ENCODE measurements around the gene CCDC191.

The CCDC191 gene, protein sequence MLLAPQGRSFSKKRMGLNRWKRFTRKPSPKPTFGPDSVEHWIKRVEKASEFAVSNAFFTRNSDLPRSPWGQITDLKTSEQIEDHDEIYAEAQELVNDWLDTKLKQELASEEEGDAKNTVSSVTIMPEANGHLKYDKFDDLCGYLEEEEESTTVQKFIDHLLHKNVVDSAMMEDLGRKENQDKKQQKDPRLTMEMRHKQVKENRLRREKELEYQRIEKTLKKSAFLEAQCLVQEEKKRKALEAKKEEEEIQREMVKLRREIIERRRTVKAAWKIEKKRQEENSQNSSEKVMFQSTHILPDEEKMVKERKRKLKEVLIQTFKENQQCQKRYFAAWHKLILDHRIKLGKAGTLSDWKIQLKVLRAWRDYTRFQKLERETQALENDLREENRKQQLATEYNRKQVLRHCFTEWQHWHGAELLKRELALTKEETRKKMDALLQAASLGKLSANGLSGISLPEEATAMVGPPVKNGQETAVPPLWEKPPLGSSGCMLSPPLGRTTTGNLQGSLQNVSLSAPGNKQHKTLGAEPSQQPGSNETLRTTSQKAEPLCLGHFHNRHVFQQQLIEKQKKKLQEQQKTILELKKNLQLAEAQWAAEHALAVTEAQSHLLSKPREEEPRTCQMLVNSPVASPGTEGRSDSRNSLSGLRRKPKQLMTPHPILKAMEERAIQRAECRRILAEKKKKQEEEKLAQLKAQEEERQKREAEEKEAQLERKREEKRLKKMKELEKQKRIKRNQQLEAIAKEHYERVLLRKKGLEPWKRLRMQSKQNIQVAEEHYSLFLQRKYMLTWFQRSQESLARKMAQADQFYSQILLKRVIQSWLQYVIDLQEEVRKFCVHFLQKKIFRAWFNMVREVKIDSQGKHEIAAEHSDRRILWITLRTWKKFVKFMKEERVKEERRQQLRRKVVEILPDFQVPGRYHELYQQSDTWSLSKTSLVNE

DNA sequence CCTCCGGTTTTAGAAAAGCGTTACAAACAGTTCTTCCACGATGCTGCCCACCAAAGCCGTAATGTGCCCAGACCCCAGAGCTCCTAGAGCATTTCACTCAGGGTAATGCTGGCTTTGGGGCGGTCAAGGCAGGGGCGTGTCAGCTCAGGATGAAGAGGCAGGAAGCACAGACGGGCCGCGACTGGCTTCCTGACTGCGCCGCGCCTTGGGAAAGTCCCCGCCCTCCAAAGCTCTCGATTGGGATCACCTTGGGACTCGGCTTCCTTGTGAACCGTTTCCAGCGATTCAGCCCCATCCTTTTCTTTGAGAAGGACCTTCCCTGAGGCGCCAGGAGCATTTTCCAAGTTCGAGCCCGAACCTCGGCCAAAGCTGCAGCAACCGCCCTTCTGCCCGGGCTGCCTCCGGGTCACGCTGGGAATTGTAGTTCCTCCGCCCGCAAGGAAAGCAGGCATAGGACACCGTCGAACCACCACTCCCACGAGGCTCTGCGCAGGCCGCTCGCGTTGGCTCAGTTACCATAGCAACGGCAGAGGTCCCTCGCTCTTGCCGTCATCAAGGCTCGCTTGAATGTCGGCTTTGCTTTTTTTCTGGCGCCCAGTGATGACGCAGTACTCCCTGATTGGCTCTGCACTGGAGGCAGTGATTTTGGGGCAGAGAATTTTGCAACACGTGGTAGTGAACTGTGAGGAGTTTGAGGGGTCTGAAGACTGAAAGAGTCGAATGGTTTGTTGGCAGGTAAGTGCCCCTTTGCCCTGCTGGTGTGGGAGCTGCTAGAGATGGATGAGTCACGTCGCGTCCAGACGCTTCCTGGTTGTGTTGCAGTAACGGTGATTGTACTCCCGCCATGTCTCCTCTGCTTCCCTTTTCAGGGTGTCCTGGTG lies at the start of gene CCDC191, which contains the start of gene QTRT2:
Gene CCDC191, minus strand, starts transcription at position 397 of the 881 bp plus-strand sequence. Its CDS starts 60 bp downstream, at position 337.
Gene QTRT2, plus strand, starts transcription at position 608 of the 881 bp plus-strand sequence. CDS start 8,521 bp downstream, outside the sequence.
- peak within 1 kb of the TSS; percentile 65 to 91 (median 80) for H3K4me3 ChIP-seq
- H4K20me1 ChIP-seq = peaks cover 0 to 31% (median 17%) of the 10 kb centered on the region in 11 experiments; a peak in 16 of 22 replicates
- H3K27ac ChIP-seq = peak within 1 kb of the TSS; percentile 39 to 89 (median 85)
- H3K9ac ChIP-seq = peak within 1 kb of the TSS; percentile 73 to 88 (median 82)
- H3K27me3 ChIP-seq = no peaks in the 10 kb centered on the region
- no peaks in the 10 kb centered on the region for H3K9me3 ChIP-seq (replicated peaks in 1 of 11)
- H3K4me1 ChIP-seq = peaks cover 21 to 49% (median 32%) of the 10 kb centered on the region in 10 experiments
- no peak for TF ChIP-seq Cebpa-rat (IDR thresholded peaks at IDR 0.05)
- H3K36me3 ChIP-seq = peaks cover 0 to 34% (median 26%) of the 10 kb centered on the region in 11 experiments; a peak in 20 of 22 replicates
- H3K4me2 ChIP-seq = peak within 1 kb of the TSS; percentile 80 to 96 (median 86)

DNA sequence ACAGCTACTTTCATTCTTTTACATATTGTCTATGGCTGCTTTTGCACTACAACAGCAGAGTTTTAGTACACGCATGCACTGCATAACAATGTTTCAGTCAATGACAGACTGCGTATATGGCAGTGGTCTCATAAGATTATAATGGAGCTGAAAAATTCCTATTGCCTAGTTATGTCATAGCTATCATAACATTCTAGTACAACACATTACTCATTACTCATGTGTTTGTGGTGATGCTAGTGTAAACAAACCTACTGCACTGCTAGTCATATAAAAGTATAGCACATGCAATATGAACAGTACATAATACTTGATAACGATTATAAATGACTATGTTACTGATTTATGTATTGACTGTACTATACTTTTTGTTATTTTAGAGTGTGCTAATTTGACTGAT lies 48.1 kb upstream of the CCDC191 start:
- peaks cover 0 to 11% (median 0%) of the 10 kb centered on the region in 10 experiments; a peak in 2 of 20 replicates for H3K4me1 ChIP-seq
- no peak overlapping the region for H3K4me3 ChIP-seq
- no peak overlapping the region for H3K4me2 ChIP-seq
- no peak for TF ChIP-seq Cebpa-rat (IDR thresholded peaks at IDR 0.05)
- H3K9ac ChIP-seq = no peak overlapping the region
- H3K9me3 ChIP-seq (replicated peaks in 1 of 11) = no peaks in the 10 kb centered on the region
- no peaks in the 10 kb centered on the region for H3K36me3 ChIP-seq
- no peaks in the 10 kb centered on the region for H4K20me1 ChIP-seq
- no peaks in the 10 kb centered on the region for H3K27me3 ChIP-seq
- no peak overlapping the region for H3K27ac ChIP-seq

DNA sequence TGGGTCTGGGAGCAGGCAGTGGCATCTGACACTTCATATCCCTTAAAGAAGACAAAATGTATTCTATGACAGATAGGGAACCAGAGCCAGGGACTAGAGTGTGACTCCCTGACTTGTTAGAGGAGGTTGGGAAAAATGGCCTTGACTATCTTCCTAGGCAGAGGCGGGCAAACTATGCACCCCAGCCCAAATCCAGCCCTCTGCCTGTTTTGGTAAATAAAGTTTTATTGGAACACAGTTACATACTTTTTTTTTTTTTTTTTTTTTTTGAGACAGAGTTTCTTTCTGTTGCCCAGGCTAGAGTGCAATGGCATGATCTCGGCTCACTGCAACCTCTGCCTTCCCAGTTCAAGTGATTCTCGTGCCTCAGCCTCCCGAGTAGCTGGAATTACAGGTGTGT lies 47.5 kb upstream of the CCDC191 start:
- Histone ChIP-seq H4K20me1 (no peaks in the 10 kb centered on the region), H3K9ac (no peak overlapping the region), H3K4me2 (no peak overlapping the region), H3K27me3 (no peaks in the 10 kb centered on the region), H3K9me3 (replicated peaks in 1 of 11) (no peaks in the 10 kb centered on the region), H3K4me1 (peaks cover 0 to 10% (median 0%) of the 10 kb centered on the region in 10 experiments; a peak in 1 of 20 replicates), H3K36me3 (no peaks in the 10 kb centered on the region), H3K27ac (no peak overlapping the region), H3K4me3 (no peak overlapping the region)
- no peak for TF ChIP-seq Cebpa-rat (IDR thresholded peaks at IDR 0.05)

DNA sequence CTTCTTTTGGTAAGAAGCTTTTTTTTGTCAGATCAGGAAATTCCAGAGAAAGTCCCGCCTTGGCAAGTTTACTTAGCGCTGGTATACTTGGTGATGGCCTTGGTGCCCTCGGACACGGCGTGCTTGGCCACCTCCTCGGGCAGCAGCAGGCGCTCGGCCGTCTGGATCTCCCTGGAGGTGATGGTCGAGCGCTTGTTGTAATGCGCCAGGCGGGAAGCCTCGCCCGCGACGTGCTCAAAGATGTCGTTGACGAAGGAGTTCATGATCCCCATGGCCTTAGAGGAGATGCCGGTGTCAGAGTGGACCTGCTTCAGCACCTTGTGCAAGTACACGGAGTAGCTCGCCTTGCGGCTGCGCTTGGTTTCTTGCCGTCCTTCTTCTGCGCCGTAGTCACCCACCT lies 46.9 kb upstream of the CCDC191 start:
- Histone ChIP-seq H3K9ac (no peak overlapping the region), H4K20me1 (no peaks in the 10 kb centered on the region), H3K4me2 (no peak overlapping the region), H3K4me3 (no peak overlapping the region), H3K4me1 (peaks cover 0 to 10% (median 0%) of the 10 kb centered on the region in 10 experiments; a peak in 1 of 20 replicates), H3K27ac (no peak overlapping the region), H3K36me3 (no peaks in the 10 kb centered on the region), H3K9me3 (replicated peaks in 1 of 11) (no peaks in the 10 kb centered on the region), H3K27me3 (no peaks in the 10 kb centered on the region)
- TF ChIP-seq Cebpa-rat (IDR thresholded peaks at IDR 0.05) = no peak

DNA sequence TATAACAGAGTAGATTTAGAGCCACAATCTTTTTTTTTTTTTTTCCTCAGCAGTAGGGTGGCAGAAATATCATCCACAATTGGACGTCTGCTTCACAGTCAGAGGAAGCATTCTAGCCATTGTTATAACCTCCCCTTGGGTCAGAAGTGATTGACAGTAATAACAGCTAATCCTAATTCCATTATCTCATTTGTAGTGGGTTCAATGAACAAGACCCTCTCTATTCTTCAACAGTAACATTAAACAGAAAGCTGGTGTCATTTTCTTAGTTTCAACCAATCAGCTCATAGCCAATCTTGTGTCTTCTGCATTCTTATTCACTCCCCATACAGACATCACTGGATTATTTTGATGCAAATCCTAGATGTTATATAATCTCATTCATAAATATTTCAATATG lies 44.8 kb upstream of the CCDC191 start:
- Histone ChIP-seq H3K9ac (no peak overlapping the region), H3K27ac (no peak overlapping the region), H3K27me3 (no peaks in the 10 kb centered on the region), H3K4me2 (no peak overlapping the region), H3K4me1 (peaks cover 0 to 8% (median 0%) of the 10 kb centered on the region in 10 experiments; a peak in 1 of 20 replicates), H3K9me3 (replicated peaks in 1 of 11) (no peaks in the 10 kb centered on the region), H3K36me3 (no peaks in the 10 kb centered on the region), H3K4me3 (no peak overlapping the region), H4K20me1 (no peaks in the 10 kb centered on the region)
- TF ChIP-seq Cebpa-rat (IDR thresholded peaks at IDR 0.05) = no peak

DNA sequence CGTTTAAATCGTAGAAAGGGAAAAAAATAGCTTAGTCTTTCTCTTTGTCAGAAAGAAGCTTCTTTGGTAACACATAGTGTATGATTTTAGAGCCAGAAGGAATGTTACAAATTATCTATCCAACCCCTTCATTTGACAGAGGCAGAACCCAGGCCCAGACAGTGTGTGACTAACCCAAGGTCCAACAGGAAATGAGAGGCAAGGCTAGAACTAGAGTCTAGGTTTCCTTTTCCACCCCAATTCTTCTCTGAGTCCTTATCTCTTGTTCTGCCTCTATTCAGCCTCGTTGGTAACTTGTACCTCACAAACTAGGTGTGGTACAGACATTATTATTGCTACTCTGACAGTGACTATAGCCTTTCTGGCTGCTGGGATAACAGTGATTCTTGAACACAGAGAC lies 39.5 kb upstream of the CCDC191 start:
- Histone ChIP-seq H3K36me3 (no peaks in the 10 kb centered on the region), H3K9ac (no peak overlapping the region), H3K4me1 (peaks cover 0 to 15% (median 4%) of the 10 kb centered on the region in 10 experiments; a peak in 8 of 20 replicates), H3K27me3 (no peaks in the 10 kb centered on the region), H3K9me3 (replicated peaks in 1 of 11) (no peaks in the 10 kb centered on the region), H3K27ac (no peak overlapping the region), H4K20me1 (no peaks in the 10 kb centered on the region), H3K4me2 (no peak overlapping the region), H3K4me3 (no peak overlapping the region)
- no peak for TF ChIP-seq Cebpa-rat (IDR thresholded peaks at IDR 0.05)

DNA sequence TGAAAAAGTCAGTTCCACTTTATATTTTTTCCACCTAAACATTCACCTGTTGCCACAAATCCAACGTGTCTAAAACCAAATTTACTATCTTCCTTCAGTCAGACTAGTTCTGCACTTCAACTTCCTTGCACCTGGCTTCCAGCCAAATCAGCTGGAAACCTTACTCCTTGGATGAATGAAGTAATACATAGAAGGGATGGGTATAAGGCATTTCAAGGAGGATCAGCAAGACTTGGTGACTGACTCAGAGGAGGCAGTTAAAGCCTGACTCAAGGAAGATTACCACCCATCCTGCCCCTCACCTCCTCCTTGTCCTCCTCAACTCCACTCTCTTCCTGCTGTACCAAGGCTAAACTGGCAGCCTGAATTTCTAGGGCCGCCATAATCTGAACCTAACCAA lies 37.3 kb upstream of the CCDC191 start:
- Histone ChIP-seq H3K4me2 (no peak overlapping the region), H4K20me1 (peaks cover 0 to 8% (median 0%) of the 10 kb centered on the region in 11 experiments; a peak in 1 of 22 replicates), H3K9me3 (replicated peaks in 1 of 11) (no peaks in the 10 kb centered on the region), H3K4me1 (peaks cover 0 to 15% (median 4%) of the 10 kb centered on the region in 10 experiments; a peak in 8 of 20 replicates), H3K36me3 (peaks cover 0 to 8% (median 4%) of the 10 kb centered on the region in 11 experiments; a peak in 10 of 22 replicates), H3K27me3 (no peaks in the 10 kb centered on the region), H3K27ac (no peak overlapping the region), H3K9ac (no peak overlapping the region), H3K4me3 (no peak overlapping the region)
- TF ChIP-seq Cebpa-rat (IDR thresholded peaks at IDR 0.05) = no peak

DNA sequence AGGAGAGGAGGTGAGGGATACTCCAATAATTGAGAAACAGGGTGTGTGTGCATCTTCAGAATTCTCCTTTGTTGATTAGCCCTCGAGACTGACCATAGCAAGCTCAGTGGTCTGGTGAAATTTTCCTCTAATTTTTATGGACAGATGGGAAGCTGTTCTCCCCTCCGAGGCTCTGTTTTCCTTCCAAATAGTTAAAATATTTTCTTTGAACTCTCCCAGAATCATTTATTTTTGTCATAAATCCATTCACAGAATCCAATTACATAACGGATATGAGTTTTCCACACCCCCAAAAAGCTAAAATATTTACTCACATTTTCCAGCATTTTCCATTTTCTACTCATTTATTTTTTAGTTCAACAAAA lies 36.7 kb upstream of the CCDC191 start:
- no peak for TF ChIP-seq Cebpa-rat (IDR thresholded peaks at IDR 0.05)
- H3K4me1 ChIP-seq = peaks cover 0 to 15% (median 4%) of the 10 kb centered on the region in 10 experiments; a peak in 8 of 20 replicates
- peaks cover under 1 to 13% (median 7%) of the 10 kb centered on the region in 11 experiments; a peak in 18 of 22 replicates for H3K36me3 ChIP-seq
- no peak overlapping the region for H3K4me3 ChIP-seq
- no peaks in the 10 kb centered on the region for H3K27me3 ChIP-seq
- H3K4me2 ChIP-seq = peak overlapping the region in 3 of 11 experiments; percentile 1 to 50 (median 16); a peak in 3 of 22 replicates
- H3K27ac ChIP-seq = no peak overlapping the region
- H3K9ac ChIP-seq = no peak overlapping the region
- peaks cover 0 to 9% (median 0%) of the 10 kb centered on the region in 11 experiments; a peak in 1 of 22 replicates for H4K20me1 ChIP-seq
- no peaks in the 10 kb centered on the region for H3K9me3 ChIP-seq (replicated peaks in 1 of 11)

All from BLaER1 treated with 17β-estradiol and CSF1 and Interleukin-3, amounts not matched to agents 10 nM and 100 nM (cell line).